Sigmoid colon (tissue), 4 donors: Measurements from ENCODE around the gene PRKCQ.

Experiments used
- CTCF ChIP-seq, 4 experiments: fragments of 450-650 bp in 3 of 4; fragments of 200-600 bp in 1 of 4; IDR thresholded peaks; one replicate each; pipeline ENCODE4 v1.5.1; 2016 to 2019; ENCODE audit warnings: antibody characterized with exemption in 4 of 4, mild to moderate bottlenecking in 3 of 4, moderate library complexity in 2 of 4
- POLR2A ChIP-seq, 2 donors: fragments of 450-650 bp; IDR thresholded peaks; one replicate each; pipeline ENCODE4 v1.6.1; 2016; ENCODE audit warnings: antibody characterized with exemption in 2 of 2, mild to moderate bottlenecking in 2 of 2, moderate library complexity in 2 of 2
- POLR2AphosphoS5 ChIP-seq, 4 donors: sonication (generic); formaldehyde crosslinking; IDR thresholded peaks; one replicate each; pipeline ENCODE4 v1.6.1; 2017; ENCODE audit warnings: antibody characterized with exemption in 4 of 4

- TF ChIP-seq CTCF (IDR thresholded peaks at IDR 0.05) (no peak), POLR2AphosphoS5 (IDR thresholded peaks at IDR 0.05) (no peak), POLR2A (IDR thresholded peaks at IDR 0.05) (no peak)
Observed at GRCh38 chr10:6505300-6505699, 74.8 kb downstream of the PRKCQ start.
